ENCODE measurements around the gene CCDC57.

DNA sequence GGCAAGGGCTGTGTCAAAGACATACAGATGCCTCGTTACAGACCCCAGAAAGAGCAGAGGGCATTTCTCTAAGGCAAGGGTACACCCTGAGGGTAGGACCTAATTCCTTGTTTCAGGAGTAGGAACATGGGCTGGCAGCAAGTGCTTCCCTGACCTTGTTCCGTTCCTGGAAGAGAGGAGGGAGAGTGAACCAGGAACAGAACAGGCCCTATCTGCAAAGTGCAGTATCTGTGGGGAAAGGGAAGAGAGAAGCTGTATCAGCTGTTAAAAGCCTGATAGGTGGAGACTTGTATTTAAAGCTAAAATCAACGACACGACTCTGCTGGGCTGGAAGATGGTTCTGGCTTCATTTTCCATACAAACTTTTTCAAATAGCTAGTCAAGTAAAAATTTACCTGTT, 88.5 kb downstream of the CCDC57 start:
- no peak for TF ChIP-seq POLR2AphosphoS5 (IDR thresholded peaks at IDR 0.05)
- TF ChIP-seq, protein P1, sequence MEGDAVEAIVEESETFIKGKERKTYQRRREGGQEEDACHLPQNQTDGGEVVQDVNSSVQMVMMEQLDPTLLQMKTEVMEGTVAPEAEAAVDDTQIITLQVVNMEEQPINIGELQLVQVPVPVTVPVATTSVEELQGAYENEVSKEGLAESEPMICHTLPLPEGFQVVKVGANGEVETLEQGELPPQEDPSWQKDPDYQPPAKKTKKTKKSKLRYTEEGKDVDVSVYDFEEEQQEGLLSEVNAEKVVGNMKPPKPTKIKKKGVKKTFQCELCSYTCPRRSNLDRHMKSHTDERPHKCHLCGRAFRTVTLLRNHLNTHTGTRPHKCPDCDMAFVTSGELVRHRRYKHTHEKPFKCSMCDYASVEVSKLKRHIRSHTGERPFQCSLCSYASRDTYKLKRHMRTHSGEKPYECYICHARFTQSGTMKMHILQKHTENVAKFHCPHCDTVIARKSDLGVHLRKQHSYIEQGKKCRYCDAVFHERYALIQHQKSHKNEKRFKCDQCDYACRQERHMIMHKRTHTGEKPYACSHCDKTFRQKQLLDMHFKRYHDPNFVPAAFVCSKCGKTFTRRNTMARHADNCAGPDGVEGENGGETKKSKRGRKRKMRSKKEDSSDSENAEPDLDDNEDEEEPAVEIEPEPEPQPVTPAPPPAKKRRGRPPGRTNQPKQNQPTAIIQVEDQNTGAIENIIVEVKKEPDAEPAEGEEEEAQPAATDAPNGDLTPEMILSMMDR (IDR thresholded peaks at IDR 0.05) = no peak
- TF ChIP-seq EP300 (IDR thresholded peaks at IDR 0.05) = no peak

Measured in esophagus muscularis mucosa (tissue), 4 donors.